GM12878 (cell line): ENCODE results near the gene SMARCB1. TPM values are rescaled to one million over a fixed set of nuclear protein-coding genes. Genes with fewer than 3 reads are reported as not detected.

ENCODE experiments used
- ATAC-seq: fragments of 200-7000 bp; cut with Tn5 transposase; 3 replicates; pipeline ENCODE4 v1.9.1; 2020; ENCODE audit warnings: mild to moderate bottlenecking, moderate library complexity
- BruUV-seq: library from RNA; stranded (reverse); fragments of 400-500 nt; replicated peaks from 2 replicates; lab custom pipeline; 2021; lab: Mats Ljungman, UMichigan
- CTCF ChIA-PET: fragments of 300-600 bp; sonication (Branson Sonifier 250); formaldehyde crosslinking; extraction: SDS; loops from one replicate; lab custom pipeline; 2021; ENCODE audit warnings: inconsistent platforms; lab: Yijun Ruan, JAX
- POLR2A ChIA-PET: fragments of 350-600 bp; formaldehyde crosslinking; extraction: SDS; loops from one replicate; lab custom pipeline; 2021; ENCODE audit warnings: inconsistent platforms; lab: Charles Lee
- RAD21 ChIA-PET: fragments of 300-600 bp; sonication (Branson Sonifier 250); formaldehyde crosslinking; loops from one replicate; lab custom pipeline; 2023; ENCODE audit warnings: antibody characterized with exemption; ENCODE audit not compliant: unreplicated experiment; lab: Charles Lee
- SMC1A ChIA-PET: fragments of 300-600 bp; sonication (Branson Sonifier 250); formaldehyde crosslinking; loops from one replicate; lab custom pipeline; 2023; ENCODE audit not compliant: unreplicated experiment, uncharacterized antibody; lab: Charles Lee
- DNase-seq: peaks from one replicate; pipeline ENCODE4 v3.0.0-alpha.2; 2011; ENCODE audit warnings: low read depth, low spot score
- FAIRE-seq: peaks from 3 replicates; lab custom pipeline; 2011; peaks lifted over from hg19 to GRCh38; lab: Jason Lieb, UNC
- H2AFZ ChIP-seq: 2 replicates; pipeline ENCODE4 v1.6.0; 2011; ENCODE audit warnings: low read depth, low read length, control low read depth; ENCODE audit not compliant: control insufficient read depth
- H3K27ac ChIP-seq: 2 replicates; pipeline ENCODE4 v1.5.1; 2011; ENCODE audit warnings: control low read depth; ENCODE audit not compliant: control insufficient read depth, insufficient read depth
- H3K27me3 ChIP-seq, 2 experiments: replicated peaks in 1 of 2; 2 replicates each; pipeline versions ENCODE4 v1.6.0 to v1.6.1; 2011; ENCODE audit warnings: low read length in 1 of 2; ENCODE audit not compliant: control insufficient read depth in 2 of 2, insufficient read depth in 2 of 2
- H3K36me3 ChIP-seq, 2 experiments: 2 replicates each; pipeline ENCODE4 v1.5.1; 2011; ENCODE audit warnings: low read length in 1 of 2; ENCODE audit not compliant: control insufficient read depth in 2 of 2, insufficient read depth in 2 of 2
- H3K4me1 ChIP-seq: 2 replicates; pipeline ENCODE4 v1.6.1; 2011; ENCODE audit warnings: mild to moderate bottlenecking, low read length, moderate library complexity, mixed read lengths; ENCODE audit not compliant: control insufficient read depth, insufficient read depth
- H3K4me2 ChIP-seq: 2 replicates; pipeline ENCODE4 v1.6.0; 2011; ENCODE audit warnings: control low read depth; ENCODE audit not compliant: control insufficient read depth, insufficient read depth
- H3K4me3 ChIP-seq: fragments of 200-600 bp; sonication (generic); 2 replicates; pipeline ENCODE4 v1.5.1; 2016
- H3K79me2 ChIP-seq: 2 replicates; pipeline ENCODE4 v1.6.0; 2011; ENCODE audit warnings: low read length; ENCODE audit not compliant: control insufficient read depth, insufficient read depth
- H3K9ac ChIP-seq: 2 replicates; pipeline ENCODE4 v1.8.0; 2011; ENCODE audit warnings: low read length, control low read depth, mixed read lengths; ENCODE audit not compliant: control insufficient read depth, insufficient read depth
- H3K9me3 ChIP-seq: replicated peaks from 3 replicates; pipeline ENCODE4 v1.5.1; 2011; ENCODE audit warnings: mild to moderate bottlenecking, low read length; ENCODE audit not compliant: control insufficient read depth, insufficient read depth
- H4K20me1 ChIP-seq: 2 replicates; pipeline ENCODE4 v1.6.0; 2011; ENCODE audit not compliant: control insufficient read depth, insufficient read depth
- ATF3 ChIP-seq: IDR thresholded peaks from 2 replicates; pipeline ENCODE4 v1.6.1; 2011; ENCODE audit warnings: low read depth, mild to moderate bottlenecking, low read length, moderate library complexity, borderline replicate concordance; ENCODE audit errors: extremely low read depth
- BACH1 ChIP-seq: fragments of 450-650 bp; IDR thresholded peaks from 2 replicates; pipeline ENCODE4 v1.6.1; 2017; ENCODE audit warnings: mild to moderate bottlenecking, borderline replicate concordance
- CBX5 ChIP-seq: sonication (generic); IDR thresholded peaks from 2 replicates; pipeline ENCODE4 v1.6.1; 2016; ENCODE audit warnings: low read depth, moderate library complexity, mild to moderate bottlenecking, inconsistent platforms
- GABPA ChIP-seq: IDR thresholded peaks from 2 replicates; pipeline ENCODE4 v1.6.1; 2014; ENCODE audit warnings: antibody characterized with exemption, low read depth, mild to moderate bottlenecking, inconsistent platforms
- MAX ChIP-seq: IDR thresholded peaks from 2 replicates; pipeline ENCODE4 v1.6.1; 2012; ENCODE audit warnings: low read depth, low read length, improper control_type of control experiment
- NFYA ChIP-seq: IDR thresholded peaks from 2 replicates; pipeline ENCODE4 v1.6.1; 2011; ENCODE audit warnings: low read depth, mild to moderate bottlenecking, low read length, improper control_type of control experiment, borderline replicate concordance
- RB1 ChIP-seq: fragments of 450-650 bp; formaldehyde crosslinking; IDR thresholded peaks from 2 replicates; pipeline ENCODE4 v1.6.1; 2017; ENCODE audit warnings: mild to moderate bottlenecking, borderline replicate concordance
- SMAD1 ChIP-seq: fragments of 450-650 bp; IDR thresholded peaks from 2 replicates; pipeline ENCODE4 v1.6.1; 2018; ENCODE audit warnings: mild to moderate bottlenecking, low read depth; ENCODE audit not compliant: partially characterized antibody
- STAT1 ChIP-seq: fragments of 450-650 bp; conservative IDR thresholded peaks from 2 replicates; pipeline ENCODE4 v1.6.1; 2014; ENCODE audit warnings: antibody characterized with exemption, mild to moderate bottlenecking
- TBL1XR1 ChIP-seq: IDR thresholded peaks from 2 replicates; pipeline ENCODE4 v1.6.1; 2012; ENCODE audit warnings: low read depth, low read length, improper control_type of control experiment
- WGBS: methylation state at CpG from one replicate; pipeline ENCODE4 v1.1.6; 2016; ENCODE audit warnings: low lambda C conversion rate; ENCODE audit not compliant: insufficient replicate concordance, insufficient coverage; ENCODE audit errors: missing lambda C conversion rate; 5-methylcytosine and 5-hydroxymethylcytosine counted together
- in situ Hi-C: fragments of 300-500 bp; cut with MboI; formaldehyde crosslinking; loops from 9 replicates; pipeline ENCODE4 v1.14.3; 2018; ENCODE audit warnings: mixed read lengths
- intact Hi-C: fragments of 100-400 bp; cut with micrococcal nuclease; formaldehyde crosslinking; loops from one replicate; pipeline ENCODE4 v1.14.2; 2022; ENCODE audit not compliant: unreplicated experiment
- polyA plus RNA-seq, 11 experiments: library from polyadenylated mRNA; depleted of rRNA in 4 of 11; unstranded in 6 of 11; stranded (reverse) in 5 of 11; fragments of >200 nt; fragmentation: Nextera tagmentation in 4 of 11; fragmentation: Illumina TruSeq in 1 of 11; extraction: Ambion mirVana in 4 of 11; extraction: Trizol in 1 of 11; gene quantifications; 1 replicate in 1 of 11; 2 replicates in 10 of 11; pipeline versions ENCODE4 v1.2.1 to v1.2.3, GENCODE V29; 2011 to 2016; ENCODE audit warnings: inconsistent platforms in 2 of 11, missing spikeins in 2 of 11, low read depth in 1 of 11
- total RNA-seq, 4 experiments: library from RNA; depleted of rRNA in 3 of 4; stranded (reverse); fragments of >200 nt in 3 of 4; fragmentation: Illumina TruSeq in 1 of 4; extraction: Trizol in 1 of 4; gene quantifications; 2 replicates each; pipeline versions ENCODE4 v1.2.1 to v1.2.3, GENCODE V29; 2013 to 2021
- TF ChIP-seq, protein P1 (sequence below): fragments of 450-650 bp; IDR thresholded peaks from 2 replicates; pipeline ENCODE4 v1.6.1; 2017; ENCODE audit warnings: mild to moderate bottlenecking, moderate library complexity
- TF ChIP-seq, protein P2 (sequence below): fragments of 450-650 bp; IDR thresholded peaks from 2 replicates; pipeline ENCODE4 v1.6.1; 2017; ENCODE audit warnings: borderline replicate concordance

The SMARCB1 gene
- total and polyA plus RNA-seq, 10 of the 15 experiments (the other 5 are each of a cell fraction or from before 2014, with no cell fraction given): 9.1 to 215 (median 183) TPM

GRCh38 chr22:23767303-23767672 is 19.5 kb upstream of the SMARCB1 start:
- Histone ChIP-seq H3K9me3 (no peaks in the 10 kb centered on the region), H3K9ac (peak overlapping the region; percentile 87), H4K20me1 (no peaks in the 10 kb centered on the region; the same call in 1 of the 2 replicates), H2AFZ (no peak overlapping the region), H3K27me3 (no peaks in the 10 kb centered on the region), H3K27ac (peak overlapping the region; percentile 83), H3K79me2 (peaks cover 24% of the 10 kb centered on the region), H3K4me2 (peak overlapping the region; percentile 95), H3K4me3 (peak overlapping the region; percentile 74), H3K36me3 (no peaks in the 10 kb centered on the region; a peak in 1 of 4 replicates), H3K4me1 (peaks cover 35% of the 10 kb centered on the region)
- POLR2A ChIA-PET: interaction anchor here (0.6 to 3.2 kb wide), 6 partner anchors 12 to 245 kb away, joined by 3 to 9 read pairs (median 5); partner anchors contain the start of genes SLC2A11 and SMARCB1
- CTCF ChIA-PET: interaction anchor here (1.0 to 7.5 kb wide), 10 partner anchors 12 to 91 kb away, joined by 3 to 197 read pairs (median 7); partner anchors contain the start of genes SLC2A11 and VPREB3
- DNase-seq: no peak
- SMC1A ChIA-PET: interaction anchor here (1.3 to 6.3 kb wide), 5 partner anchors 12 to 90 kb away, joined by 4 to 40 read pairs (median 10); partner anchors contain the start of genes SLC2A11 and VPREB3
- ATAC-seq: peak; percentile 13
- no peak for FAIRE-seq
- no peak for TF ChIP-seq GABPA
- TF ChIP-seq RB1: no peak
- TF ChIP-seq, protein P1, sequence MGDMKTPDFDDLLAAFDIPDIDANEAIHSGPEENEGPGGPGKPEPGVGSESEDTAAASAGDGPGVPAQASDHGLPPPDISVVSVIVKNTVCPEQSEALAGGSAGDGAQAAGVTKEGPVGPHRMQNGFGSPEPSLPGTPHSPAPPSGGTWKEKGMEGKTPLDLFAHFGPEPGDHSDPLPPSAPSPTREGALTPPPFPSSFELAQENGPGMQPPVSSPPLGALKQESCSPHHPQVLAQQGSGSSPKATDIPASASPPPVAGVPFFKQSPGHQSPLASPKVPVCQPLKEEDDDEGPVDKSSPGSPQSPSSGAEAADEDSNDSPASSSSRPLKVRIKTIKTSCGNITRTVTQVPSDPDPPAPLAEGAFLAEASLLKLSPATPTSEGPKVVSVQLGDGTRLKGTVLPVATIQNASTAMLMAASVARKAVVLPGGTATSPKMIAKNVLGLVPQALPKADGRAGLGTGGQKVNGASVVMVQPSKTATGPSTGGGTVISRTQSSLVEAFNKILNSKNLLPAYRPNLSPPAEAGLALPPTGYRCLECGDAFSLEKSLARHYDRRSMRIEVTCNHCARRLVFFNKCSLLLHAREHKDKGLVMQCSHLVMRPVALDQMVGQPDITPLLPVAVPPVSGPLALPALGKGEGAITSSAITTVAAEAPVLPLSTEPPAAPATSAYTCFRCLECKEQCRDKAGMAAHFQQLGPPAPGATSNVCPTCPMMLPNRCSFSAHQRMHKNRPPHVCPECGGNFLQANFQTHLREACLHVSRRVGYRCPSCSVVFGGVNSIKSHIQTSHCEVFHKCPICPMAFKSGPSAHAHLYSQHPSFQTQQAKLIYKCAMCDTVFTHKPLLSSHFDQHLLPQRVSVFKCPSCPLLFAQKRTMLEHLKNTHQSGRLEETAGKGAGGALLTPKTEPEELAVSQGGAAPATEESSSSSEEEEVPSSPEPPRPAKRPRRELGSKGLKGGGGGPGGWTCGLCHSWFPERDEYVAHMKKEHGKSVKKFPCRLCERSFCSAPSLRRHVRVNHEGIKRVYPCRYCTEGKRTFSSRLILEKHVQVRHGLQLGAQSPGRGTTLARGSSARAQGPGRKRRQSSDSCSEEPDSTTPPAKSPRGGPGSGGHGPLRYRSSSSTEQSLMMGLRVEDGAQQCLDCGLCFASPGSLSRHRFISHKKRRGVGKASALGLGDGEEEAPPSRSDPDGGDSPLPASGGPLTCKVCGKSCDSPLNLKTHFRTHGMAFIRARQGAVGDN: no peak
- no peak for TF ChIP-seq ATF3
- TF ChIP-seq MAX: no peak
- TF ChIP-seq, protein P2, sequence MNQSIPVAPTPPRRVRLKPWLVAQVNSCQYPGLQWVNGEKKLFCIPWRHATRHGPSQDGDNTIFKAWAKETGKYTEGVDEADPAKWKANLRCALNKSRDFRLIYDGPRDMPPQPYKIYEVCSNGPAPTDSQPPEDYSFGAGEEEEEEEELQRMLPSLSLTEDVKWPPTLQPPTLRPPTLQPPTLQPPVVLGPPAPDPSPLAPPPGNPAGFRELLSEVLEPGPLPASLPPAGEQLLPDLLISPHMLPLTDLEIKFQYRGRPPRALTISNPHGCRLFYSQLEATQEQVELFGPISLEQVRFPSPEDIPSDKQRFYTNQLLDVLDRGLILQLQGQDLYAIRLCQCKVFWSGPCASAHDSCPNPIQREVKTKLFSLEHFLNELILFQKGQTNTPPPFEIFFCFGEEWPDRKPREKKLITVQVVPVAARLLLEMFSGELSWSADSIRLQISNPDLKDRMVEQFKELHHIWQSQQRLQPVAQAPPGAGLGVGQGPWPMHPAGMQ: no peak
- no peak for TF ChIP-seq SMAD1
- TF ChIP-seq STAT1: no peak
- no peak for TF ChIP-seq CBX5
- no peak for TF ChIP-seq BACH1
- no peak for TF ChIP-seq NFYA
- no peak for TF ChIP-seq TBL1XR1
- intact Hi-C loops (loop anchor here (2.0 to 5.0 kb wide), 2 partner anchors 16 to 225 kb away; partner anchors contain the start of gene ZNF70), in situ Hi-C loops (no loop called here)
- RAD21 ChIA-PET: interaction anchor here (0.6 to 3.6 kb wide), 10 partner anchors 19 to 1827 kb away, joined by 3 to 34 read pairs (median 3); partner anchors contain the start of genes MIF and SLC2A11
- WGBS: 4% methylated on average over 13 of the region's 27 CpGs
- BruUV-seq: no TSS peak
